Lung (tissue), 12 donors: ENCODE data around the gene CAMK2B. TPM values are rescaled to one million over a fixed set of nuclear protein-coding genes. Genes with fewer than 3 reads are reported as not detected.

Experiments
- ATAC-seq: fragments of 200-7000 bp; cut with Tn5 transposase; one replicate; pipeline ENCODE4 v1.9.1; 2020; ENCODE audit warnings: moderate number of reproducible peaks; ENCODE audit not compliant: insufficient read depth, low FRiP score
- DNase-seq, 3 donors: peaks; one replicate each; pipeline ENCODE4 v3.0.0-alpha.2; 2013 to 2017
- H3K27ac ChIP-seq, 2 donors: one replicate each; pipeline ENCODE4 v1.5.1; 2013; ENCODE audit warnings: mild to moderate bottlenecking in 2 of 2, moderate library complexity in 2 of 2, control low read depth in 1 of 2, inconsistent platforms in 1 of 2, low read depth in 1 of 2, low read length in 1 of 2
- H3K27me3 ChIP-seq, 3 donors: one replicate each; pipeline ENCODE4 v1.5.1; 2013; ENCODE audit warnings: low read length in 2 of 3; ENCODE audit not compliant: control insufficient read depth in 3 of 3, insufficient read depth in 3 of 3
- H3K36me3 ChIP-seq, 4 donors: one replicate each; pipeline ENCODE4 v1.5.1; 2013; ENCODE audit warnings: low read length in 4 of 4, mild to moderate bottlenecking in 1 of 4, moderate library complexity in 1 of 4; ENCODE audit not compliant: control insufficient read depth in 4 of 4, insufficient read depth in 4 of 4
- H3K4me1 ChIP-seq, 5 donors: one replicate each; pipeline ENCODE4 v1.5.1; 2013; ENCODE audit warnings: low read length in 5 of 5, mild to moderate bottlenecking in 2 of 5, moderate library complexity in 1 of 5; ENCODE audit not compliant: control insufficient read depth in 5 of 5, insufficient read depth in 5 of 5
- H3K4me3 ChIP-seq: one replicate; pipeline ENCODE4 v1.5.1; 2013; ENCODE audit warnings: mild to moderate bottlenecking, control low read depth, moderate library complexity
- H3K9ac ChIP-seq, 2 donors: one replicate each; pipeline ENCODE4 v1.5.1; 2013; ENCODE audit warnings: low read length in 2 of 2, control low read depth in 1 of 2; ENCODE audit not compliant: insufficient read depth in 1 of 2
- H3K9me3 ChIP-seq, 4 donors: one replicate each; pipeline ENCODE4 v1.5.1; 2013; ENCODE audit warnings: low read length in 3 of 4, mild to moderate bottlenecking in 1 of 4, moderate library complexity in 1 of 4; ENCODE audit not compliant: control insufficient read depth in 4 of 4, insufficient read depth in 3 of 4
- CTCF ChIP-seq: IDR thresholded peaks from 2 replicates; pipeline ENCODE4 v1.5.1; 2012; ENCODE audit warnings: mild to moderate bottlenecking; ENCODE audit errors: control extremely low read depth, extremely low read depth
- WGBS, 2 donors: extraction: QIAGEN DNeasy Blood & Tissue Kit; methylation state at CpG; one replicate each; pipeline ENCODE4 v1.1.7; 2013; 5-methylcytosine and 5-hydroxymethylcytosine counted together
- polyA plus RNA-seq, 2 donors: library from polyadenylated mRNA; stranded (reverse); fragments of 200-250 nt; gene quantifications; one replicate each; pipeline ENCODE4 v1.2.1, GENCODE V29; 2013
- total RNA-seq, 2 donors: library from RNA; depleted of rRNA in 1 of 2; stranded (reverse); fragments of >200 nt in 1 of 2; gene quantifications; one replicate each; pipeline ENCODE4 v1.2.1, GENCODE V29; 2014 to 2021
- donor health status: control.
- donor health status: control.
- donor health status: Bipolar disorder and iron deficiency.
- donor health status: healthy.
- donor health status: DM: yes; HTN: yes; CAD: no.

The CAMK2B gene
- total and polyA plus RNA-seq, 4 donors = 0.12 to 0.80 (median 0.33) TPM

GRCh38 chr7:44324481-44325200, 753 bp downstream of the CAMK2B start:
- TF ChIP-seq CTCF = no peak
- H3K9me3 ChIP-seq = no peaks in the 10 kb centered on the region
- ATAC-seq (no peak), DNase-seq (no peak)
- no peak overlapping the region for H3K4me3 ChIP-seq
- no peaks in the 10 kb centered on the region for H3K36me3 ChIP-seq
- H3K4me1 ChIP-seq = peaks cover 0 to 7% (median 0%) of the 10 kb centered on the region in 5 donors
- H3K9ac ChIP-seq = no peak overlapping the region
- WGBS, 2 donors = 4 to 5% methylated on average over 50 to 61 of the region's 61 CpGs
- H3K27ac ChIP-seq = peak overlapping the region in 1 of 2 donors; percentile 92
- H3K27me3 ChIP-seq = peaks cover 13 to 43% (median 18%) of the 10 kb centered on the region in 3 donors

DNA sequence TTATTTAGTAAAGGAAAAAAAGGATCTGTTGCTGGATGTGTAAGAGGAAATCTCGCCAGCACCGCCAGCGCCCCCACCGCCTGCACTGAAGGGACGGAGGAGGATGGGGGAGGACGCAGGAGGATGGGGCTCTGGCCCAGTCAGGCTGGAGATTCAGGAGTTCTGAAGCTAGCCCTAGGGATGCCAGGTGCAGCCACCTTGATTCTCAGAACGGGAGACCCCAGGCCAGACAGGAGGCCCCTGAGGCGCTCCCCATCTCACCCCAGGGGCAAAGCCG, 1.3 kb downstream of the CAMK2B start:
- H3K4me3 ChIP-seq = no peak overlapping the region
- no peak for DNase-seq
- H3K9ac ChIP-seq = no peak overlapping the region
- no peaks in the 10 kb centered on the region for H3K9me3 ChIP-seq
- H3K4me1 ChIP-seq = peaks cover 0 to 7% (median 0%) of the 10 kb centered on the region in 5 donors
- H3K27ac ChIP-seq = peak overlapping the region in 1 of 2 donors; percentile 92
- TF ChIP-seq CTCF = no peak
- ATAC-seq = no peak
- WGBS, 2 donors = 9 to 11% methylated on average over 9 of the region's 9 CpGs
- H3K27me3 ChIP-seq = peaks cover 13 to 43% (median 18%) of the 10 kb centered on the region in 3 donors
- H3K36me3 ChIP-seq = no peaks in the 10 kb centered on the region

GRCh38 chr7:44323381-44324203, 1.8 kb downstream of the CAMK2B start:
- DNase-seq = no peak
- Histone ChIP-seq H3K9me3 (no peaks in the 10 kb centered on the region), H3K4me3 (no peak overlapping the region), H3K4me1 (peaks cover 0 to 7% (median 0%) of the 10 kb centered on the region in 5 donors), H3K9ac (no peak overlapping the region), H3K36me3 (no peaks in the 10 kb centered on the region), H3K27ac (peak overlapping the region in 1 of 2 donors; percentile 92), H3K27me3 (peaks cover 13 to 43% (median 18%) of the 10 kb centered on the region in 3 donors)
- ATAC-seq = no peak
- WGBS, 2 donors = 81 to 84% methylated on average over 17 of the region's 17 CpGs
- TF ChIP-seq CTCF = no peak
